Putamen (tissue), 1 donor: ENCODE results near the gene NKTR.

Experiments used
- DNase-seq: peaks from one replicate; pipeline ENCODE4 v3.0.0-alpha.2; 2016; ENCODE audit warnings: low spot score

NKTR gene

GRCh38 chr3:42651248-42652091 is 51.0 kb downstream of the NKTR start:
- no peak for DNase-seq

- no peak for DNase-seq
Observed at GRCh38 chr3:42652251-42652610, 51.7 kb downstream of the NKTR start.

GRCh38 chr3:42652611-42653302 is 52.3 kb downstream of the NKTR start:
- DNase-seq, result peak; percentile 55

- no peak for DNase-seq
Observed at GRCh38 chr3:42653303-42653559, 52.7 kb downstream of the NKTR start.

GRCh38 chr3:42653560-42654330 is 53.3 kb downstream of the NKTR start, which contains the start of gene ZBTB47:
Gene ZBTB47 (plus strand): TSS chr3:42653697. CDS start chr3:42658356, 4,659 bp downstream.
- peak; percentile 52 for DNase-seq

- peak; percentile 86 for DNase-seq
Observed at GRCh38 chr3:42654331-42655201, 54.1 kb downstream of the NKTR start.

GRCh38 chr3:42655331-42655888 is 54.9 kb downstream of the NKTR start:
- DNase-seq, result peak; percentile 35

- no peak for DNase-seq
Observed at GRCh38 chr3:42655980-42656679, 55.6 kb downstream of the NKTR start.

- no peak for DNase-seq
Observed at GRCh38 chr3:42656680-42657610, 56.5 kb downstream of the NKTR start.

GRCh38 chr3:42657675-42658074 is 57.2 kb downstream of the NKTR start:
- no peak for DNase-seq

- no peak for DNase-seq
Observed at GRCh38 chr3:42658091-42658770, 57.7 kb downstream of the NKTR start.

- DNase-seq, result no peak
Observed at GRCh38 chr3:42658771-42659390, 58.4 kb downstream of the NKTR start.

GRCh38 chr3:42659451-42660130 is 59.1 kb downstream of the NKTR start:
- DNase-seq, result no peak

- DNase-seq, result no peak
Observed at GRCh38 chr3:42660131-42660715, 59.7 kb downstream of the NKTR start.

- no peak for DNase-seq
Observed at GRCh38 chr3:42660898-42661297, 60.4 kb downstream of the NKTR start.

- DNase-seq, result no peak
Observed at GRCh38 chr3:42661593-42662022, 61.1 kb downstream of the NKTR start.

- no peak for DNase-seq
Observed at GRCh38 chr3:42662037-42662812, 61.7 kb downstream of the NKTR start.
